ENCODE data around the gene DEF6.

DEF6 gene

DNA sequence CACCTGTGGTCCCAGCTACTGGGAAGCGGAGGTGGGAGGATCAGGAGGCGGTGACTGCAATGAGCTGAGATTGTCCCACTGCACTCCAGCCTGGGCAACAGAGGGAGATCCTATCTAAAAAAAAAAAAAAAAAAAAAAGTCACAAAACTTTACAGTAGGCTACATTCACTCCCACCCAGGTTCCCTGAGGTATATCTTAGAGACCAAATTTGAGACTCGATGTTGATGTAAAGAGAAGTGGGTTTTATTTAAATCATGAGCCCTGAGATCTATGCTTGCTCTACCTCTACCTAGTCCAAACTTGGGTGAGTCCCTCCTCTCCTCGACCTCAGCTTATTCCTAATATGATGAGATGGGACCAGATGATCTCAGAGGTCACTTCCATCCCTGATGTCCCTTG lies 8.8 kb upstream of the DEF6 start:
- TF ChIP-seq, protein P1, sequence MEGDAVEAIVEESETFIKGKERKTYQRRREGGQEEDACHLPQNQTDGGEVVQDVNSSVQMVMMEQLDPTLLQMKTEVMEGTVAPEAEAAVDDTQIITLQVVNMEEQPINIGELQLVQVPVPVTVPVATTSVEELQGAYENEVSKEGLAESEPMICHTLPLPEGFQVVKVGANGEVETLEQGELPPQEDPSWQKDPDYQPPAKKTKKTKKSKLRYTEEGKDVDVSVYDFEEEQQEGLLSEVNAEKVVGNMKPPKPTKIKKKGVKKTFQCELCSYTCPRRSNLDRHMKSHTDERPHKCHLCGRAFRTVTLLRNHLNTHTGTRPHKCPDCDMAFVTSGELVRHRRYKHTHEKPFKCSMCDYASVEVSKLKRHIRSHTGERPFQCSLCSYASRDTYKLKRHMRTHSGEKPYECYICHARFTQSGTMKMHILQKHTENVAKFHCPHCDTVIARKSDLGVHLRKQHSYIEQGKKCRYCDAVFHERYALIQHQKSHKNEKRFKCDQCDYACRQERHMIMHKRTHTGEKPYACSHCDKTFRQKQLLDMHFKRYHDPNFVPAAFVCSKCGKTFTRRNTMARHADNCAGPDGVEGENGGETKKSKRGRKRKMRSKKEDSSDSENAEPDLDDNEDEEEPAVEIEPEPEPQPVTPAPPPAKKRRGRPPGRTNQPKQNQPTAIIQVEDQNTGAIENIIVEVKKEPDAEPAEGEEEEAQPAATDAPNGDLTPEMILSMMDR (IDR thresholded peaks at IDR 0.05; ENCODE audit: low read depth, low read length): no peak
- no peak for DNase-seq (ENCODE audit: low read depth, low spot score)
- no peak overlapping the region for H3K4me3 ChIP-seq (ENCODE audit: low read depth, low read length)
- in situ Hi-C loops (cut with HindIII; ENCODE audit: low sequenced_read_pairs): no loop called here

DNA sequence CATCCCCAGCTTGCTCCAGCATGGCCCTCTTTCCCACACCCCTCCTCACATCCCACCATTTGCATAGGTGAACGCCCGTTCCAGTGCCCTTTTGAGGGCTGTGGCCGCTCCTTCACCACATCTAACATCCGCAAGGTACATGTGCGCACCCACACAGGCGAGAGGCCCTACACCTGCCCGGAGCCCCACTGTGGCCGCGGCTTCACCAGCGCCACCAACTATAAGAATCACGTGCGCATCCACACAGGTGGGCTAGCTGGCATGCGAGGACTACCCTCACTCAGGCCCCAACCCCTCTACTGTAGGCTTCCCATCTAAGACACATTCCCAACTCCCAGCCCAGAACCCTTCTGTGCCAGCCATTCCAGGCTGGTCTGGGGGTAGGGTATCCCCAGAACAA lies 6.1 kb upstream of the DEF6 start:
- no peak for DNase-seq (ENCODE audit: low read depth, low spot score)
- no peak overlapping the region for H3K4me3 ChIP-seq (ENCODE audit: low read depth, low read length)
- TF ChIP-seq, protein P1 (IDR thresholded peaks at IDR 0.05; ENCODE audit: low read depth, low read length): no peak
- in situ Hi-C loops (cut with HindIII; ENCODE audit: low sequenced_read_pairs): no loop called here

DNA sequence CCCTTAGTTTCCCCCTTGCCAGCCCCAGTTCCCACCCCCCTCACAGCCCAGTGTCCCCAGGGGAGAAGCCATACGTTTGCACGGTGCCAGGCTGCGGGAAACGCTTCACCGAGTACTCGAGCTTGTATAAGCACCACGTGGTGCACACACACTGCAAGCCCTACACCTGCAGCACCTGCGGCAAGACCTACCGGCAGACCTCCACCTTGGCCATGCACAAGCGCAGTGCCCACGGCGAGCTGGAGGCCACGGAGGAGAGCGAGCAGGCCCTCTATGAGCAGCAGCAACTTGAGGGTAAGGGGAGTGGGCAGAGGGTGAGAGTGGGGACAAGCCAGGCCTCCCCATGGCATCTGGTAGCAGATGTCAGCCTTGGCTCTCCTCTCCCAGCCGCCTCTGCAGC lies 5.1 kb upstream of the DEF6 start:
- no peak overlapping the region for H3K4me3 ChIP-seq (ENCODE audit: low read depth, low read length)
- in situ Hi-C loops (cut with HindIII; ENCODE audit: low sequenced_read_pairs): no loop called here
- TF ChIP-seq, protein P1 (IDR thresholded peaks at IDR 0.05; ENCODE audit: low read depth, low read length): no peak
- DNase-seq (ENCODE audit: low read depth, low spot score): no peak

DNA sequence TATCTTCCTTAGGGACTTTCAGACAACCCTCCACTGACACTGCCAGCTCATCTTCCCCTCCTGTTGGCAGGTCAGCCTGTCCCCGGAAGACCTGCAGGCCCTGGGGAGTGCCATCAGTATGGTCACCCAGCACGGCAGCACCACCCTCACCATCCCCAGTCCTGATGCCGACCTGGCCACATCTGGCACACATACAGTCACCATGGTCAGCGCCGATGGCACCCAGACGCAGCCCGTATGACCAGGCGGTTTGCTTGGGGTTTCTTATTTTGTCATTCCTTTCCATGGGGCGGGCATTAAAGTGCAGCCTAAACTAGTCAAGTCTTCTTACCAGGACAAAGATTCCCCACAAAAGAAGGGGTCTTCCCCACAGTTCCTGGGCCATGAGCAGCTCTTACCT lies 3.9 kb upstream of the DEF6 start:
- TF ChIP-seq, protein P1 (IDR thresholded peaks at IDR 0.05; ENCODE audit: low read depth, low read length): no peak
- DNase-seq (ENCODE audit: low read depth, low spot score): no peak
- in situ Hi-C loops (cut with HindIII; ENCODE audit: low sequenced_read_pairs): no loop called here
- H3K4me3 ChIP-seq (ENCODE audit: low read depth, low read length): no peak overlapping the region

DNA sequence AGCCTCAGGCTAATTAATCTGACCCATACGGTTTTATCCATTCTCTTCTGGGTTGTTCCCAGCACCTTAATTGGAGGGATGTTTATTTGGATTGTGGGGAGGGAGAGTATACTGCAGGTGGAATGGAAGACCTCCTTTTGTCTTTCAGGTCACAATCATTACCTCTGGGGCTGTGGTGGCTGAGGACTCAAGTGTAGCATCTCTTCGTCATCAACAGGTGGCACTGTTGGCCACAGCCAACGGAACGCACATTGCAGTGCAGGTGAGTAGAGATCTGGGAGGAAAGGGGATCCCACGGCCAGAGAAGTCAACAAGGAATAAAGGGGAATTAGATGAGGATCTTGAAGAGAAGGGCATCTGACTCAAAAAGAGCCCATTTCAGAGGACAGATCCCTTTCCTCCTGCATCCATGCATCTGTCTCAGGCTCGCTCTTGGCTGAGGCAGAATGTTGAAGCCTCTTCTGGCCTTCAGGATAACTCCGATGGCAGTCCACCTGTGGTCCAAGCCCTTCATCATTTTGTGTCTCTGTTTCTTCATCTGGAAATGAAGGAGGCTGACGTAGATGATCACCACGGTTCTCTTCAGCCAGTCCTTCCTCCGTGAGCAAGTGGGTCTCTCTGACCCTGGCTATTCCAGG lies 3.2 kb upstream of the DEF6 start:
- in situ Hi-C loops (cut with HindIII; ENCODE audit: low sequenced_read_pairs): no loop called here
- TF ChIP-seq, protein P1 (IDR thresholded peaks at IDR 0.05; ENCODE audit: low read depth, low read length): peak; percentile 83

DNA sequence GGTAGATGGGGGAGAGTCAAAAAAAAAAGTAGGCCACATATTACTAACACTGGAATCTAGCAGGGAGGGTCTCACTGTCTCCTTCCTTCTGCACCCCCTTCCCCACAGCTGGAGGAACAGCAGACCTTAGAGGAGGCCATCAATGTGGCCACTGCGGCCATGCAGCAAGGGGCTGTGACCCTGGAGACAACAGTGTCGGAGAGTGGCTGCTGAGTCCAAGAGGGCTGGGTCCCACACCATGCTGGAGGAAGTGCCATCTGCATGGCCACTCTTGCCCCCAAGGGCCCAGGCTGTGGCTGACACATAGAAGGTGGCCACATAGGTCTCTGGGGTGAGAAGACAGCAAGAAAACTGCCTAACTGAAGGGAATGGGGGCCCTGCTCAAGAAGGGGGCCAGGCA lies 2.6 kb upstream of the DEF6 start:
- TF ChIP-seq, protein P1 (IDR thresholded peaks at IDR 0.05; ENCODE audit: low read depth, low read length): no peak
- no peak for DNase-seq (ENCODE audit: low read depth, low spot score)
- H3K4me3 ChIP-seq (ENCODE audit: low read depth, low read length): no peak overlapping the region
- in situ Hi-C loops (cut with HindIII; ENCODE audit: low sequenced_read_pairs): no loop called here

More for the DNA sequence above, 3.2 kb upstream of the DEF6 start:
- peak; percentile 33 for DNase-seq (ENCODE audit: low read depth, low spot score)
- H3K4me3 ChIP-seq (ENCODE audit: low read depth, low read length): no peak overlapping the region
